Activated CD8-positive, alpha-beta memory T cell treated with anti-CD3 and anti-CD28 coated beads, Interleukin-2, amount 10 ng/mL, durations not matched to agents 7 days and 5 days (primary cell): Measurements from ENCODE around the gene CDX2. TPM values are rescaled to one million over a fixed set of nuclear protein-coding genes. Genes with fewer than 3 reads are reported as not detected.

ENCODE experiments used
- ATAC-seq: fragments of 150-1000 bp; cut with Tn5 transposase; one replicate; pipeline ENCODE4 v1.10.0; 2021; ENCODE audit warnings: moderate library complexity
- CTCF ChIA-PET: fragments of 350-600 bp; sonication (Branson Sonifier 250); formaldehyde crosslinking; loops from one replicate; lab custom pipeline; 2021; ENCODE audit warnings: antibody characterized with exemption; lab: Charles Lee
- DNase-seq: peaks from one replicate; pipeline ENCODE4 v3.0.0-alpha.2; 2020
- H3K27ac Mint-ChIP-seq: one replicate; pipeline ENCODE4 v1.8.0; 2021; ENCODE audit warnings: mild to moderate bottlenecking, mixed read lengths
- H3K27me3 Mint-ChIP-seq: one replicate; pipeline ENCODE4 v1.8.0; 2021; ENCODE audit warnings: mixed read lengths
- H3K36me3 Mint-ChIP-seq: one replicate; pipeline ENCODE4 v1.8.0; 2021; ENCODE audit warnings: mild to moderate bottlenecking, mixed read lengths
- H3K4me1 Mint-ChIP-seq: one replicate; pipeline ENCODE4 v1.8.0; 2021; ENCODE audit warnings: mixed read lengths
- H3K4me3 Mint-ChIP-seq: one replicate; pipeline ENCODE4 v1.8.0; 2021; ENCODE audit warnings: mild to moderate bottlenecking, moderate library complexity, mixed read lengths
- H3K9me3 Mint-ChIP-seq: one replicate; pipeline ENCODE4 v1.8.0; 2022; ENCODE audit warnings: low read depth, mixed read lengths
- total RNA-seq, 2 experiments: library from RNA; stranded (reverse); gene quantifications; one replicate each; pipeline ENCODE4 v1.2.3, GENCODE V29; 2021

The CDX2 gene
- total RNA-seq, 2 experiments from 2014 or later, result not detected

- Mint-ChIP-seq H3K9me3 (no peaks in the 10 kb centered on the region), H3K27ac (peak within 1 kb of the TSS; percentile 43), H3K36me3 (peaks cover 2% of the 10 kb centered on the region), H3K27me3 (peaks cover 89% of the 10 kb centered on the region), H3K4me3 (peak within 1 kb of the TSS; percentile 46), H3K4me1 (peaks cover 9% of the 10 kb centered on the region)
- ATAC-seq, result no peak
- CTCF ChIA-PET, result interaction anchor here (1.1 kb wide), 1 partner anchor 34 kb away, joined by 4 read pairs; no protein-coding TSS in a partner anchor
- no peak for DNase-seq
Measured at GRCh38 chr13:27919934-27920676, 49.0 kb downstream of the CDX2 start, which contains the start of gene PDX1. Gene PDX1 (plus strand): TSS chr13:27920000. CDS start chr13:27920139, 139 bp downstream.

GRCh38 chr13:27919659-27919933, 49.5 kb downstream of the CDX2 start:
- Mint-ChIP-seq H3K4me1 (peaks cover 9% of the 10 kb centered on the region), H3K9me3 (no peaks in the 10 kb centered on the region), H3K36me3 (peaks cover 2% of the 10 kb centered on the region), H3K4me3 (no peak overlapping the region), H3K27me3 (peaks cover 88% of the 10 kb centered on the region), H3K27ac (no peak overlapping the region)
- ATAC-seq (no peak), DNase-seq (no peak)
- CTCF ChIA-PET, result interaction anchor here (0.7 to 1.1 kb wide), 3 partner anchors 34 to 93 kb away, joined by 3 to 4 read pairs (median 3); no protein-coding TSS in a partner anchor

- CTCF ChIA-PET, result interaction anchor here (0.7 to 1.1 kb wide), 2 partner anchors 35 to 93 kb away, joined by 3 read pairs; no protein-coding TSS in a partner anchor
- H3K4me3 Mint-ChIP-seq, result no peak overlapping the region
Measured at GRCh38 chr13:27918918-27919658, 50.0 kb downstream of the CDX2 start.

GRCh38 chr13:27918041-27918917, 50.8 kb downstream of the CDX2 start:
- ATAC-seq, result no peak
- Mint-ChIP-seq H3K9me3 (no peaks in the 10 kb centered on the region), H3K27ac (peak overlapping the region; percentile 58), H3K27me3 (peaks cover 86% of the 10 kb centered on the region), H3K36me3 (peaks cover 2% of the 10 kb centered on the region), H3K4me1 (peaks cover 9% of the 10 kb centered on the region), H3K4me3 (no peak overlapping the region)
- CTCF ChIA-PET, result interaction anchor here (1.1 kb wide), 1 partner anchor 92 kb away, joined by 3 read pairs; no protein-coding TSS in a partner anchor
- no peak for DNase-seq

More at GRCh38 chr13:27918918-27919658, 50.0 kb downstream of the CDX2 start:
- peaks cover 9% of the 10 kb centered on the region for H3K4me1 Mint-ChIP-seq
- H3K27ac Mint-ChIP-seq, result no peak overlapping the region
- peaks cover 88% of the 10 kb centered on the region for H3K27me3 Mint-ChIP-seq
- no peak for DNase-seq
- no peaks in the 10 kb centered on the region for H3K9me3 Mint-ChIP-seq
- peaks cover 2% of the 10 kb centered on the region for H3K36me3 Mint-ChIP-seq
- ATAC-seq, result no peak

GRCh38 chr13:27917121-27917947, 51.8 kb downstream of the CDX2 start:
- Mint-ChIP-seq H3K9me3 (no peaks in the 10 kb centered on the region), H3K36me3 (peaks cover 2% of the 10 kb centered on the region), H3K27me3 (peaks cover 79% of the 10 kb centered on the region), H3K4me1 (peaks cover 9% of the 10 kb centered on the region), H3K4me3 (no peak overlapping the region), H3K27ac (peak overlapping the region; percentile 50)
- no peak for ATAC-seq
- CTCF ChIA-PET, result no interaction called here
- DNase-seq, result no peak

- CTCF ChIA-PET, result interaction anchor here (0.6 to 2.1 kb wide), 3 partner anchors 85 to 779 kb away, joined by 3 to 7 read pairs (median 5); no protein-coding TSS in a partner anchor
- Mint-ChIP-seq H3K4me3 (no peak overlapping the region), H3K9me3 (no peaks in the 10 kb centered on the region), H3K4me1 (peaks cover 5% of the 10 kb centered on the region), H3K27me3 (peaks cover 70% of the 10 kb centered on the region), H3K36me3 (peaks cover 2% of the 10 kb centered on the region), H3K27ac (no peak overlapping the region)
- DNase-seq (no peak), ATAC-seq (no peak)
Measured at GRCh38 chr13:27915301-27916207, 53.6 kb downstream of the CDX2 start.

GRCh38 chr13:27913160-27913559, 56.0 kb downstream of the CDX2 start:
- H3K27ac Mint-ChIP-seq, result no peak overlapping the region
- CTCF ChIA-PET, result no interaction called here
- H3K36me3 Mint-ChIP-seq, result no peaks in the 10 kb centered on the region
- DNase-seq, result no peak
- H3K27me3 Mint-ChIP-seq, result peaks cover 74% of the 10 kb centered on the region
- H3K9me3 Mint-ChIP-seq, result no peaks in the 10 kb centered on the region
- ATAC-seq, result no peak
- no peak overlapping the region for H3K4me3 Mint-ChIP-seq
- peaks cover 4% of the 10 kb centered on the region for H3K4me1 Mint-ChIP-seq

GRCh38 chr13:27911521-27911920, 57.6 kb downstream of the CDX2 start:
- CTCF ChIA-PET, result no interaction called here

More at GRCh38 chr13:27911521-27911920, 57.6 kb downstream of the CDX2 start:
- no peak overlapping the region for H3K4me3 Mint-ChIP-seq
- H3K4me1 Mint-ChIP-seq, result no peaks in the 10 kb centered on the region
- DNase-seq (no peak), ATAC-seq (no peak)
- H3K9me3 Mint-ChIP-seq, result no peaks in the 10 kb centered on the region
- H3K36me3 Mint-ChIP-seq, result no peaks in the 10 kb centered on the region
- peaks cover 67% of the 10 kb centered on the region for H3K27me3 Mint-ChIP-seq
- no peak overlapping the region for H3K27ac Mint-ChIP-seq

Other genes with a start within 250 kb of the CDX2 start
- gene GSX1, start 176.8 kb downstream of the CDX2 start, total RNA-seq, result not detected
- not detected for gene PDX1, start 49.3 kb downstream of the CDX2 start, total RNA-seq
- not detected for gene URAD, start 19.4 kb upstream of the CDX2 start, total RNA-seq
- not detected for gene FLT3, start 131.3 kb upstream of the CDX2 start, total RNA-seq
- gene PAN3, start 169.2 kb upstream of the CDX2 start, total RNA-seq, result 10 to 100 TPM; 34.1 to 40.7 TPM